Type B pancreatic cell (in vitro differentiated cells): ENCODE measurements around the gene ZNF335. TPM values are rescaled to one million over a fixed set of nuclear protein-coding genes. Genes with fewer than 3 reads are reported as not detected.
A peak's percentile ranks its signal among the peaks of the same experiment; 100 is the strongest.
"Not testable (repeated sequence)": the region's sequence is repeated elsewhere in the genome, so short reads cannot be mapped to it uniquely, and the experiment has no call there.

ENCODE experiments used
- DNase-seq: peaks from one replicate; pipeline ENCODE4 v3.0.0; 2021; ENCODE audit warnings: mixed read lengths; ENCODE audit not compliant: unreplicated experiment; ENCODE audit errors: extremely low spot score
- H3K27ac Mint-ChIP-seq: 2 replicates; pipeline ENCODE4 v1.8.0; 2021; ENCODE audit warnings: mild to moderate bottlenecking, mixed read lengths
- H3K27me3 Mint-ChIP-seq: 2 replicates; pipeline ENCODE4 v1.8.0; 2021; ENCODE audit warnings: mixed read lengths
- H3K36me3 Mint-ChIP-seq: 2 replicates; pipeline ENCODE4 v1.8.0; 2021; ENCODE audit warnings: mixed read lengths
- H3K4me1 Mint-ChIP-seq: one replicate; pipeline ENCODE4 v1.8.0; 2021; ENCODE audit warnings: mixed read lengths; ENCODE audit not compliant: unreplicated experiment
- H3K4me3 Mint-ChIP-seq: 2 replicates; pipeline ENCODE4 v1.8.0; 2021; ENCODE audit warnings: mild to moderate bottlenecking, mixed read lengths
- H3K9me3 Mint-ChIP-seq: 2 replicates; pipeline ENCODE4 v1.8.0; 2021; ENCODE audit warnings: mixed read lengths
- total RNA-seq: library from RNA; stranded (reverse); gene quantifications from 2 replicates; pipeline ENCODE4 v1.2.1, GENCODE V29; 2021; ENCODE audit warnings: low replicate concordance
- TF ChIP-seq, protein P1 (sequence below): fragments of 200-600 bp; sonication (generic); conservative IDR thresholded peaks from 2 replicates; pipeline ENCODE4 v1.5.0; 2021; ENCODE audit warnings: antibody characterized with exemption, mild to moderate bottlenecking

Gene ZNF335
- total RNA-seq, 1 donor from 2014 or later, result 19.9 TPM

DNA sequence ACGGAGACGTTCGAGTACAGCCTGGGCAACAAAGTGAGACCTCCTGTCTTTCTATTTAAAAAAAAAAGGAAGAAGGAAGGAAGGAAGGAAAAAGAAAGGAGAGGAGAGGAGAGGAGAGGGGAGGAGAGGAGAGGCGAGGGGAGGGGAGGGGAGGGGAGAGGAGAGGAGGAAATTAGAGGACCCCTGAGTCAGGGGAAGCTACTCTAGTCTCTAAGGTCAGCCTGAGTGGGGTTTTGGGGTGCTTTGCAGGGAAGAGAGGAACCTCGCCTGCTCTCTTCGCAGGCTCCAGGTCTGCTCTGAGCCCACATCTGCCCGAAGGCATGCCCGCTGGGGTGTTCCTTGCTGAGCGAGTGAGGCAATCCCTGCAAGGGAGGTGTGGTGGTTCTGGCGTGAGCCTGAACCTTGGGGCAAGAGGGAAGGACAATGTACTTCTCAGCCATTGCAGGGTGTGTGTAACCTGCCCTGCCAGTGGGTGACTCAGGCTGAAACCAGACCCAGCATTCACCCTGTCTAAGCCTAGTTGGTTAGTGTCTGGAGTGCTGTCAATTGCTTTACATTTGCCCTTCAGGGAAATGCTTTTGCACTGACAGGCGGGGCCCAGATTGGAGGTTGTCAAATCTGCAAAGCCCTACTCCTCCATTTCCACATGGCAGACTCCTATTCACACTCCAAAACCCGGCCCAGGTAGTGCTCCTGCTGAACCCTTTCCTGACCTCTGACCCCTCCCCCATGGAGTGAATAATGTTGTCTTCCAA lies 21.4 kb upstream of the ZNF335 start:
- H3K27me3 Mint-ChIP-seq, result peaks cover 7% of the 10 kb centered on the region
- peak overlapping the region; percentile 44 for H3K4me3 Mint-ChIP-seq
- no peaks in the 10 kb centered on the region for H3K36me3 Mint-ChIP-seq
- no peak for DNase-seq
- TF ChIP-seq, protein P1, sequence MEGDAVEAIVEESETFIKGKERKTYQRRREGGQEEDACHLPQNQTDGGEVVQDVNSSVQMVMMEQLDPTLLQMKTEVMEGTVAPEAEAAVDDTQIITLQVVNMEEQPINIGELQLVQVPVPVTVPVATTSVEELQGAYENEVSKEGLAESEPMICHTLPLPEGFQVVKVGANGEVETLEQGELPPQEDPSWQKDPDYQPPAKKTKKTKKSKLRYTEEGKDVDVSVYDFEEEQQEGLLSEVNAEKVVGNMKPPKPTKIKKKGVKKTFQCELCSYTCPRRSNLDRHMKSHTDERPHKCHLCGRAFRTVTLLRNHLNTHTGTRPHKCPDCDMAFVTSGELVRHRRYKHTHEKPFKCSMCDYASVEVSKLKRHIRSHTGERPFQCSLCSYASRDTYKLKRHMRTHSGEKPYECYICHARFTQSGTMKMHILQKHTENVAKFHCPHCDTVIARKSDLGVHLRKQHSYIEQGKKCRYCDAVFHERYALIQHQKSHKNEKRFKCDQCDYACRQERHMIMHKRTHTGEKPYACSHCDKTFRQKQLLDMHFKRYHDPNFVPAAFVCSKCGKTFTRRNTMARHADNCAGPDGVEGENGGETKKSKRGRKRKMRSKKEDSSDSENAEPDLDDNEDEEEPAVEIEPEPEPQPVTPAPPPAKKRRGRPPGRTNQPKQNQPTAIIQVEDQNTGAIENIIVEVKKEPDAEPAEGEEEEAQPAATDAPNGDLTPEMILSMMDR, result no peak
- H3K4me1 Mint-ChIP-seq, result peaks cover 7% of the 10 kb centered on the region
- no peaks in the 10 kb centered on the region for H3K9me3 Mint-ChIP-seq
- peak overlapping the region; percentile 86 for H3K27ac Mint-ChIP-seq

DNA sequence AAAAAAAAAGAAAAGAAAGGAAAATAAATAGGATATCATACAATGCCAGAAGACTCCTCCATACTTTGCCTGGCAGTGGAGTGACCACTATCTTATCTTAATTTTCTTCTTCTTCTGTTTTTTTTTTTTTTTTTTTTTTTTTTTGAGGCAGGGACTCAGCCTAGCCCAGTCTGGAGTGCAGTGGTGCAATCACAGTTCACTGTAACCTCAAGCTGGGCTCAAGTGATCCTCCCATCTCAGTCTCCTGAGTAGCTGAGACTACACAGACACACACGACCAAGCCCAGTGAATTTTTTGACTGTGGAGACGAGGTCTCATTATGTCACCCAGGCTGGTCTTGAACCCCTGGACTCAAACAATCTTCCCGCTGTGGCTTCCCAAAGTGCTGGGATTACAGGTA lies 19.6 kb upstream of the ZNF335 start:
- peaks cover 7% of the 10 kb centered on the region for H3K27me3 Mint-ChIP-seq
- no peak for DNase-seq
- H3K9me3 Mint-ChIP-seq, result no peaks in the 10 kb centered on the region
- no peak overlapping the region for H3K4me3 Mint-ChIP-seq
- no peaks in the 10 kb centered on the region for H3K36me3 Mint-ChIP-seq
- TF ChIP-seq, protein P1, result no peak
- no peak overlapping the region for H3K27ac Mint-ChIP-seq
- H3K4me1 Mint-ChIP-seq, result peaks cover 7% of the 10 kb centered on the region

DNA sequence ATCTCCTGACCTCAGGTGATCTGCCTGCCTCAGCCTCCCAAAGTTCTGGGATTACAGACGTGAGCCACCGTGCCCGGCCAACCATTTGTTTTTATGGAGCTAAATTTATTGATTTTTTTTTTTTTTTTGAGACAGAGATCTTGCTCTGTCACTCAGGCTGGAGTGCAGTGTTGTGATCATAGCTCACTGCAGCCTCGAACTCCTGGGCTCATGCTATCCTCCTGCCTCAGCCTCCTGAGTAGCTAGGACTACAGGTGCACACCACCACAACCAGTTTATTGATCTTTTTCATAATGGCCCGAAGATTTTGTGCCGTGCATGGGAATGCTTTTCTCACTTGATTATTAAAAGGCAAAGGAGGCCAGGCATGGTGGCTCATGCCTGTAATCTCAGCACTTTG lies 16.8 kb upstream of the ZNF335 start:
- H3K27ac Mint-ChIP-seq, DNase-seq, H3K9me3 Mint-ChIP-seq, H3K27me3 Mint-ChIP-seq, H3K36me3 Mint-ChIP-seq, H3K4me1 Mint-ChIP-seq, H3K4me3 Mint-ChIP-seq: not testable (repeated sequence)

DNA sequence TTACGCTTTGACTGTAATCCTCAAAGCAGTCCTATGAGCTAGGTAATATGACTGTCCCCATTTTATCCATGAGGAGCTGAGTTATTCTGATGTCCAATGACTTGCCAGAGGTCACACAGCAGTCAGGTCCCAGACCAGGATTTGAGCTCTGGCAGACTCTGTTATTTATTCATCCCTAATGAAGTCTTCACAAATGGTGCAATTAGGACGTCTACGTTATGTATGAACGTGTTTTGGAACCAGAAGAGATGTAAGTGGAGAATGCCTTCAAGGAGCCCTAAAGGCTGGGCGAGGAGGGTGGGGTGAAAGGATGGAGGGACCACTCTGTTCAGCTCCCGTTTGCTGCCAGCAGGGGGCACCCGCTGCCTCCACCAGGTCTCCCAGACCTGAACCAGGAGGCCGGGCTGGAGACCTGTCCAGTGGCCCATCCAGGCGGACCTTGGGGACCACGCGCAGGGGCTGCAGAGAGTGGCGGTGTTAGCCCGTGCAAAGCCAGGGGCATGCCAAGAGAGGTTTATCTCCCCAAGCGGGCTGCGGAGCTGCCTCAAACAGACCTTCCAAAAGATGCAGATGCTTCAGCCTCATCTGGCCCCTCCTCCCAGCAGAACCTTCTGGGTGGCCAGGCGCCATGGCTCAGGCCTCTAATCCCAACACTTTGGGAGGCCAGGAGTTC lies 15.2 kb upstream of the ZNF335 start:
- Mint-ChIP-seq H3K4me1 (no peaks in the 10 kb centered on the region), H3K27me3 (peaks cover 8% of the 10 kb centered on the region), H3K36me3 (no peaks in the 10 kb centered on the region)

DNA sequence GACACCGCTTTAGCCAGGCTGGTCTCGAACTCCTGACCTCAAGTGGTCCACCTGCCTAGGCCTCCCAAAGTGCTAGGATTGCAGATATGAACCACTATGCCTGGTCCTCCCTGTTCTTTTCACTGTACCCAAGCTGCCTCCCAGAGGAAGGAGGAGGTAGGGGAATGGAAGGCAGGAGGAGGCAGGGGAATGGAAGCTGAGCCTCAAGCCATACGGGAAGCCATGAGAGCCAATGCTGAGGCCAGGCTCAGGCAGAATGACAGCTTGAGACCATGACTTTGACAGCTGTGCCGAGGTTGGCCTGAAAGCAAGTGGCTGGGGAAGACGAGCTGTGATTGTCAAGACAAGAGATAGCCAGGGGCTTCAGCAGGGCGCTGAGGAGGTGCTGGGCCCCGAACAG lies 13.6 kb upstream of the ZNF335 start:
- H3K27me3 Mint-ChIP-seq, result peaks cover 8% of the 10 kb centered on the region
- no peaks in the 10 kb centered on the region for H3K4me1 Mint-ChIP-seq
- no peak for DNase-seq
- no peaks in the 10 kb centered on the region for H3K9me3 Mint-ChIP-seq
- no peaks in the 10 kb centered on the region for H3K36me3 Mint-ChIP-seq
- no peak overlapping the region for H3K4me3 Mint-ChIP-seq
- H3K27ac Mint-ChIP-seq, result no peak overlapping the region
- TF ChIP-seq, protein P1, result no peak

More for the DNA sequence above, 15.2 kb upstream of the ZNF335 start:
- DNase-seq, result peak; percentile 85
- TF ChIP-seq, protein P1, result peak; percentile 91
- Mint-ChIP-seq H3K27ac (no peak overlapping the region), H3K9me3 (no peaks in the 10 kb centered on the region), H3K4me3 (no peak overlapping the region)

DNA sequence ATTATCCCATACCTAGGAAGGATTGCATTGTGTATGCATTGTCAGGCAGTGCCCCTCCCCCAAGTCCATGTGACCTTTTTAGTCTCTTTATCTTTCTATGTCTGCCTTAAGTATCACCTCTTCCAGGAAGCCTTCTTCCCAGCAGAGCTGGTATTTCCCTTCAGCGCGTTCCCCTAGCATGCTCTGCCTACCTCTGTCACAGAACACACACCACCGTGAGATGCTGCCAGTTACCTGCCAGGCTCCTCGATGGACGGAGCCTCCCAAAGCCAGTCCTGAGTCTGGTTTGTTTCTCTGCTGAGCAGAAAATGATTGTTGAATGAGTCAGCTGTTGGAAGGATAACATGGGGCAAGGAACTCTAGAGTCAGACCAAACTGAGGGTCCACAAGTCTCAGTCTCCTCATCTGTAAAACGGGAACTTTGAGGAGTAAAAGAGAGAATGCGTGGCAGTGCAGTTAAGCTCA lies 11.3 kb upstream of the ZNF335 start:
- H3K27ac Mint-ChIP-seq, result no peak overlapping the region
- H3K4me1 Mint-ChIP-seq, result no peaks in the 10 kb centered on the region
- no peak for DNase-seq
- TF ChIP-seq, protein P1, result no peak
- no peak overlapping the region for H3K4me3 Mint-ChIP-seq
- no peaks in the 10 kb centered on the region for H3K9me3 Mint-ChIP-seq
- H3K36me3 Mint-ChIP-seq, result no peaks in the 10 kb centered on the region
- H3K27me3 Mint-ChIP-seq, result peaks cover 20% of the 10 kb centered on the region
